NCI-H526 (cell line): ENCODE measurements around the gene GPC6.

Source experiments
- DNase-seq, 2 experiments: peaks; one replicate each; lab custom pipeline; 2025; lab: John Stamatoyannopoulos, UW

Gene GPC6

GRCh38 chr13:94112731-94113130, 886.1 kb downstream of the GPC6 start:
- no peak for DNase-seq

GRCh38 chr13:94113245-94113644, 886.6 kb downstream of the GPC6 start:
- peak; percentile 24 to 53 for DNase-seq

GRCh38 chr13:94114166-94114565, 887.6 kb downstream of the GPC6 start:
- DNase-seq, result no peak

- DNase-seq, result no peak
Observed at GRCh38 chr13:94115054-94115453, 888.4 kb downstream of the GPC6 start.

GRCh38 chr13:94119360-94119936, 892.8 kb downstream of the GPC6 start:
- no peak for DNase-seq

- DNase-seq, result no peak
Observed at GRCh38 chr13:94120878-94121277, 894.3 kb downstream of the GPC6 start.

GRCh38 chr13:94121686-94122085, 895.1 kb downstream of the GPC6 start:
- DNase-seq, result no peak

- DNase-seq, result no peak
Observed at GRCh38 chr13:94122300-94122915, 895.8 kb downstream of the GPC6 start.

- no peak for DNase-seq
Observed at GRCh38 chr13:94123557-94123956, 897.0 kb downstream of the GPC6 start.

- peak in 1 of 2 experiments; percentile 30 for DNase-seq
Observed at GRCh38 chr13:94128430-94128829, 901.8 kb downstream of the GPC6 start.

GRCh38 chr13:94129490-94129894, 902.9 kb downstream of the GPC6 start:
- DNase-seq, result no peak

- DNase-seq, result no peak
Observed at GRCh38 chr13:94138831-94139230, 912.2 kb downstream of the GPC6 start.

GRCh38 chr13:94139393-94139995, 912.9 kb downstream of the GPC6 start:
- DNase-seq, result no peak

- peak in 1 of 2 experiments; percentile 45 for DNase-seq
Observed at GRCh38 chr13:94140027-94140426, 913.4 kb downstream of the GPC6 start.

GRCh38 chr13:94140511-94140910, 913.9 kb downstream of the GPC6 start:
- no peak for DNase-seq

GRCh38 chr13:94143624-94144350, 917.2 kb downstream of the GPC6 start:
- peak; percentile 8 to 59 for DNase-seq

GRCh38 chr13:94145966-94146365, 919.4 kb downstream of the GPC6 start:
- DNase-seq, result no peak

GRCh38 chr13:94153586-94153985, 927.0 kb downstream of the GPC6 start:
- DNase-seq, result no peak

GRCh38 chr13:94154367-94154766, 927.8 kb downstream of the GPC6 start:
- DNase-seq, result no peak

GRCh38 chr13:94157705-94158218, 931.2 kb downstream of the GPC6 start:
- no peak for DNase-seq

- peak; percentile 8 to 41 for DNase-seq
Observed at GRCh38 chr13:94160875-94161274, 934.3 kb downstream of the GPC6 start.

GRCh38 chr13:94162289-94162688, 935.7 kb downstream of the GPC6 start:
- DNase-seq, result no peak

GRCh38 chr13:94163535-94163934, 936.9 kb downstream of the GPC6 start:
- DNase-seq, result no peak
